Natural killer cell (primary cell): ENCODE data around the gene BRCA1. TPM values are rescaled to one million over a fixed set of nuclear protein-coding genes. Genes with fewer than 3 reads are reported as not detected.
A peak's percentile ranks its signal among the peaks of the same experiment; 100 is the strongest.
"Not testable (repeated sequence)": the region's sequence is repeated elsewhere in the genome, so short reads cannot be mapped to it uniquely, and the experiment has no call there.

Source experiments
- ATAC-seq, 3 donors: fragments of 150-1000 bp in 2 of 3; fragments of 200-7000 bp in 1 of 3; cut with Tn5 transposase; 1 replicate in 1 of 3; 2 replicates in 2 of 3; pipeline ENCODE4 v1.10.0; 2021; ENCODE audit warnings: mild to moderate bottlenecking in 2 of 3, moderate library complexity in 2 of 3
- DNase-seq, 2 donors: peaks; one replicate each; pipeline versions ENCODE4 v3.0.0 to v3.0.0-alpha.2; 2013 to 2021; ENCODE audit warnings: mixed read lengths in 1 of 2
- H3K27ac ChIP-seq: one replicate; pipeline ENCODE4 v1.5.1; 2013; ENCODE audit warnings: mild to moderate bottlenecking, low read length
- H3K27me3 ChIP-seq: one replicate; pipeline ENCODE4 v1.6.1; 2013; ENCODE audit warnings: low read length; ENCODE audit not compliant: control insufficient read depth, insufficient read depth
- H3K36me3 ChIP-seq: one replicate; pipeline ENCODE4 v1.6.1; 2013; ENCODE audit warnings: low read length; ENCODE audit not compliant: control insufficient read depth, insufficient read depth
- H3K4me1 ChIP-seq: one replicate; pipeline ENCODE4 v1.6.1; 2013; ENCODE audit warnings: low read length; ENCODE audit not compliant: control insufficient read depth, insufficient read depth
- H3K4me3 ChIP-seq: one replicate; pipeline ENCODE4 v1.5.1; 2013; ENCODE audit warnings: low read length
- H3K9me3 ChIP-seq: one replicate; pipeline ENCODE4 v1.6.1; 2013; ENCODE audit warnings: low read length; ENCODE audit not compliant: control insufficient read depth, insufficient read depth
- H3K27ac Mint-ChIP-seq, 2 donors: one replicate each; pipeline ENCODE4 v1.8.0; 2022; ENCODE audit warnings: mild to moderate bottlenecking in 2 of 2, mixed read lengths in 2 of 2, moderate library complexity in 1 of 2
- H3K27me3 Mint-ChIP-seq, 2 donors: one replicate each; pipeline ENCODE4 v1.8.0; 2022; ENCODE audit warnings: low read depth in 2 of 2, mixed read lengths in 2 of 2
- H3K36me3 Mint-ChIP-seq: one replicate; pipeline ENCODE4 v1.8.0; 2022; ENCODE audit warnings: mixed read lengths
- H3K4me1 Mint-ChIP-seq, 2 donors: one replicate each; pipeline ENCODE4 v1.8.0; 2022; ENCODE audit warnings: mixed read lengths in 2 of 2
- H3K4me3 Mint-ChIP-seq: one replicate; pipeline ENCODE4 v1.8.0; 2022; ENCODE audit warnings: mild to moderate bottlenecking, moderate library complexity, mixed read lengths
- H3K9me3 Mint-ChIP-seq, 2 donors: one replicate each; pipeline ENCODE4 v1.8.0; 2022; ENCODE audit warnings: mixed read lengths in 2 of 2
- CTCF ChIP-seq: fragments of 200-600 bp; IDR thresholded peaks from one replicate; pipeline ENCODE4 v1.8.0; 2022; ENCODE audit warnings: antibody characterized with exemption
- WGBS: methylation state at CpG from one replicate; pipeline ENCODE4 v1.1.7; 2013; ENCODE audit warnings: missing lambda C conversion rate; ENCODE audit not compliant: insufficient coverage; 5-methylcytosine and 5-hydroxymethylcytosine counted together
- intact Hi-C: fragments of 100-400 bp; cut with micrococcal nuclease; formaldehyde crosslinking; loops from one replicate; pipeline ENCODE4 v1.14.2; 2022
- total RNA-seq, 4 donors: library from RNA; stranded (reverse); fragments of 120-200 nt in 1 of 4; gene quantifications; one replicate each; pipeline versions ENCODE4 v1.2.3 to v1.2.4, GENCODE V29; 2013 to 2022

BRCA1 gene
- total RNA-seq, 3 donors from 2014 or later (not counting 1 experiment from before 2014, with no cell fraction given) = 5.7 to 9.9 (median 8.6) TPM

GRCh38 chr17:43010667-43011308 is 114.4 kb downstream of the BRCA1 start:
- no peak overlapping the region for H3K4me3 Mint-ChIP-seq
- no peaks in the 10 kb centered on the region for H3K27me3 Mint-ChIP-seq
- no peak for TF ChIP-seq CTCF
- no peaks in the 10 kb centered on the region for H3K36me3 Mint-ChIP-seq
- H3K4me1 ChIP-seq = peaks cover 22% of the 10 kb centered on the region
- no peak overlapping the region for H3K27ac ChIP-seq
- intact Hi-C loops = no loop called here
- peak overlapping the region; percentile 6 to 37 for H3K27ac Mint-ChIP-seq
- peaks cover 29% of the 10 kb centered on the region for H3K36me3 ChIP-seq
- H3K9me3 ChIP-seq = no peaks in the 10 kb centered on the region
- DNase-seq = no peak
- H3K9me3 Mint-ChIP-seq = no peaks in the 10 kb centered on the region
- 98% methylated on average over 5 of the region's 5 CpGs for WGBS
- H3K27me3 ChIP-seq = no peaks in the 10 kb centered on the region
- no peak for ATAC-seq
- peaks cover 14 to 27% of the 10 kb centered on the region in 2 donors for H3K4me1 Mint-ChIP-seq
- no peak overlapping the region for H3K4me3 ChIP-seq

GRCh38 chr17:43006639-43007551 is 118.3 kb downstream of the BRCA1 start, which contains the start of gene IFI35:
Gene IFI35, plus strand, starts transcription at chr17:43006784. Its CDS starts 164 bp downstream, at chr17:43006948.
- Histone ChIP-seq H3K4me1 (peaks cover 22% of the 10 kb centered on the region), H3K9me3 (no peaks in the 10 kb centered on the region), H3K4me3 (peak within 1 kb of the TSS; percentile 85), H3K27me3 (no peaks in the 10 kb centered on the region), H3K36me3 (peaks cover 15% of the 10 kb centered on the region), H3K27ac (peak within 1 kb of the TSS; percentile 92)
- Mint-ChIP-seq H3K27me3 (no peaks in the 10 kb centered on the region), H3K36me3 (no peaks in the 10 kb centered on the region), H3K4me3 (peak within 1 kb of the TSS; percentile 94), H3K4me1 (peaks cover 14 to 27% of the 10 kb centered on the region in 2 donors), H3K9me3 (no peaks in the 10 kb centered on the region), H3K27ac (peak within 1 kb of the TSS; percentile 91 to 99)
- intact Hi-C loops = no loop called here
- 30% methylated on average over 16 of the region's 18 CpGs for WGBS
- DNase-seq (peak; percentile 78 to 91), ATAC-seq (peak; percentile 97 to 99 (median 98))
- TF ChIP-seq CTCF = no peak

- ATAC-seq (no peak), DNase-seq (no peak)
- H3K27me3 Mint-ChIP-seq = no peaks in the 10 kb centered on the region
- H3K36me3 ChIP-seq = peaks cover 32% of the 10 kb centered on the region
- peaks cover 27% of the 10 kb centered on the region for H3K4me1 ChIP-seq
- no peaks in the 10 kb centered on the region for H3K9me3 Mint-ChIP-seq
- WGBS = 90% methylated on average over 5 of the region's 5 CpGs
- H3K36me3 Mint-ChIP-seq = no peaks in the 10 kb centered on the region
- no peak overlapping the region for H3K27ac ChIP-seq
- H3K9me3 ChIP-seq = no peaks in the 10 kb centered on the region
- peaks cover 22 to 26% of the 10 kb centered on the region in 2 donors for H3K4me1 Mint-ChIP-seq
- H3K4me3 Mint-ChIP-seq = no peak overlapping the region
- H3K27me3 ChIP-seq = no peaks in the 10 kb centered on the region
- H3K4me3 ChIP-seq = no peak overlapping the region
- no peak for TF ChIP-seq CTCF
- peak overlapping the region in 1 of 2 donors; percentile 38 for H3K27ac Mint-ChIP-seq
- intact Hi-C loops = no loop called here
Measured at GRCh38 chr17:43003542-43004172, 121.5 kb downstream of the BRCA1 start.

GRCh38 chr17:43000894-43001293 is 124.3 kb downstream of the BRCA1 start:
- H3K27me3 Mint-ChIP-seq, H3K9me3 Mint-ChIP-seq, H3K27ac ChIP-seq, H3K36me3 Mint-ChIP-seq, H3K4me3 ChIP-seq, H3K27me3 ChIP-seq, ATAC-seq, H3K4me3 Mint-ChIP-seq, intact Hi-C loops, DNase-seq, H3K9me3 ChIP-seq: not testable (repeated sequence)
- H3K4me1 ChIP-seq = peaks cover 18% of the 10 kb centered on the region
- Mint-ChIP-seq H3K4me1 (peaks cover 21 to 28% of the 10 kb centered on the region in 2 donors), H3K27ac (peak overlapping the region; percentile 11 to 42)
- H3K36me3 ChIP-seq = peaks cover 32% of the 10 kb centered on the region
- WGBS = 97% methylated on average over 13 of the region's 13 CpGs
